SJSA1 (cell line): ENCODE measurements around the gene SDSL. TPM values are rescaled to one million over a fixed set of nuclear protein-coding genes. Genes with fewer than 3 reads are reported as not detected.

ENCODE experiments used
- total RNA-seq: library from RNA; depleted of rRNA; stranded (reverse); fragments of >200 nt; shearing (Covaris generic); gene quantifications from 2 replicates; pipeline ENCODE4 v1.2.3, GENCODE V29; 2014; rRNA removed

The SDSL gene
- total RNA-seq, 1 experiment from 2014 or later, result 7.7 TPM

Other genes starting within 250 kb of the SDSL start
- gene DDX54, start 236.9 kb upstream of the SDSL start, total RNA-seq, result 45.4 and 79.6 TPM in 2 replicates
- gene RITA1, start 236.7 kb upstream of the SDSL start, total RNA-seq, result 20.6 and 33.1 TPM in 2 replicates
- 7.6 and 17.0 TPM in 2 replicates for gene TPCN1, start 200.9 kb upstream of the SDSL start, total RNA-seq
- 9.4 and 27.4 TPM in 2 replicates for gene SLC8B1, start 87.3 kb upstream of the SDSL start, total RNA-seq
- 11.6 and 11.8 TPM in 2 replicates for gene PLBD2, start 63.8 kb upstream of the SDSL start, total RNA-seq
- not detected in 2 replicates for gene SDS, start 18.5 kb upstream of the SDSL start, total RNA-seq
- gene LHX5, start 49.5 kb downstream of the SDSL start, total RNA-seq, result not detected in 2 replicates